HUES64 (cell line): ENCODE data around the gene ATP1A2.

ENCODE experiments used
- H3K27ac ChIP-seq: 2 replicates; pipeline ENCODE4 v1.7.0; 2013; ENCODE audit warnings: low read depth, low read length, inconsistent platforms
- H3K27me3 ChIP-seq: 2 replicates; pipeline ENCODE4 v1.6.1; 2013; ENCODE audit warnings: mild to moderate bottlenecking, low read length; ENCODE audit not compliant: insufficient read depth
- H3K36me3 ChIP-seq: 2 replicates; pipeline ENCODE4 v1.6.1; 2013; ENCODE audit warnings: mild to moderate bottlenecking, low read length; ENCODE audit not compliant: insufficient read depth
- H3K4me1 ChIP-seq: 2 replicates; pipeline ENCODE4 v1.6.1; 2013; ENCODE audit warnings: mild to moderate bottlenecking, low read length, moderate library complexity; ENCODE audit not compliant: insufficient read depth
- H3K4me3 ChIP-seq: 2 replicates; pipeline ENCODE4 v1.5.1; 2013; ENCODE audit warnings: mild to moderate bottlenecking, low read length, moderate library complexity
- H3K9ac ChIP-seq: 2 replicates; pipeline ENCODE4 v1.6.1; 2013; ENCODE audit warnings: mild to moderate bottlenecking, low read depth, low read length
- H3K9me3 ChIP-seq: 2 replicates; pipeline ENCODE4 v1.6.1; 2013; ENCODE audit warnings: low read depth, low read length; ENCODE audit not compliant: insufficient read depth
- WGBS: fragments of 150-250, 120-280 bp; methylation state at CpG from one replicate; pipeline ENCODE4 v1.1.7; 2013; ENCODE audit warnings: missing lambda C conversion rate; 5-methylcytosine and 5-hydroxymethylcytosine counted together

Gene ATP1A2

DNA sequence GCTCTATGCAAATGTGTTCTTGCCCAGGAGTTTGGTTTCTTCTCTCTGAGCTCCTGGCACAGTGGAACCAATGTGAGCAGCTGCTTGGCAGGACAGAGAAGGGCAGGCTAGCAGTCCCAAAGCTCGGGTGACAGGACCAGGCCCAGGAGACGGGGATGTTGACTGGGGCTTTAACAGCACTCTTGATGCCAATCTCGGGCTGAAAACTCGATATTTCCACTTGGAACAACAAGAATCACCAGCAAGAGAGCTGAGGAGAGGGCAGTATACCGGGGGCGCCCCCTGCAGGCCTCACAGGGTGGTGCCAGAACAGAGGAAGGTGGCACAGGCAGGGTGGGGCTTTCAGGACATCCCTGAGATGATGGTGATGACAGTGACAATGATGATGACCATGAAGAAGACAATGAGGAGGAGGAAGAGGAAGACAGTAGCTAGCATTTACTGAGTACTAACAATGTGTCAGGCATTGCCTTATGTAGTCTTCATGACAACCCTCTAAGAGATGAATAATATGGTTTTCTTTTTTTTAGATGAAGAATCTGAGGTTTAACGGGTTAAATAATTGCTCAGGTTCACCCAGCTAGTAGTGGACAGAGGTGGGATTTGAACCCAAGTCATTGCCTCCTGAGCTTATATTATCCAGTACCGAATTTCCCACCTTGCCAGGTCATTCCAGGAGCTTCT, 36.9 kb upstream of the ATP1A2 start:
- Histone ChIP-seq H3K9ac (no peak overlapping the region), H3K4me3 (no peak overlapping the region), H3K9me3 (no peaks in the 10 kb centered on the region), H3K36me3 (no peaks in the 10 kb centered on the region), H3K27ac (no peak overlapping the region), H3K4me1 (no peaks in the 10 kb centered on the region), H3K27me3 (peaks cover 52% of the 10 kb centered on the region)
- 28% methylated on average over 8 of the region's 8 CpGs for WGBS

DNA sequence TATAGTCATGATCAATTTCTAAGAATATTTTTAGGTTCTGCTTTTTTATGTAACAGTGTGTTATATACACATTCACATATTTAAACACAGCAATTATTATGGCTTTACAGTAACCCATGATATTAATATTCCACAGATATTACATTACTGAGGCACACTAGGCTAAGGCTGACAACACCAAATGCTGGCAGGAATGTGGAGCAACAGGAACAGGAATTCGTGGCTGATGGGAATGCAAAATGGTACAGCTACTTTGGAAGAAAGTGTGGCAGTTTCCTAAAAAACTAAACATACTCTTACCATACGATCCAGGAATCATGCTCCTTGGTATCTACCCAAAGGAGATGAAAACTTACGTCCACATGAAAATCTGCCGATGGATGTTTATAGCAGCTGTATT, 36.1 kb upstream of the ATP1A2 start:
- Histone ChIP-seq H3K36me3 (no peaks in the 10 kb centered on the region), H3K27me3 (peaks cover 60% of the 10 kb centered on the region), H3K9me3 (no peaks in the 10 kb centered on the region), H3K4me1 (no peaks in the 10 kb centered on the region), H3K4me3 (no peak overlapping the region), H3K27ac (no peak overlapping the region), H3K9ac (no peak overlapping the region)
- whole genome bisulfite sequencing, result 70% methylated on average over 4 of the region's 4 CpGs

DNA sequence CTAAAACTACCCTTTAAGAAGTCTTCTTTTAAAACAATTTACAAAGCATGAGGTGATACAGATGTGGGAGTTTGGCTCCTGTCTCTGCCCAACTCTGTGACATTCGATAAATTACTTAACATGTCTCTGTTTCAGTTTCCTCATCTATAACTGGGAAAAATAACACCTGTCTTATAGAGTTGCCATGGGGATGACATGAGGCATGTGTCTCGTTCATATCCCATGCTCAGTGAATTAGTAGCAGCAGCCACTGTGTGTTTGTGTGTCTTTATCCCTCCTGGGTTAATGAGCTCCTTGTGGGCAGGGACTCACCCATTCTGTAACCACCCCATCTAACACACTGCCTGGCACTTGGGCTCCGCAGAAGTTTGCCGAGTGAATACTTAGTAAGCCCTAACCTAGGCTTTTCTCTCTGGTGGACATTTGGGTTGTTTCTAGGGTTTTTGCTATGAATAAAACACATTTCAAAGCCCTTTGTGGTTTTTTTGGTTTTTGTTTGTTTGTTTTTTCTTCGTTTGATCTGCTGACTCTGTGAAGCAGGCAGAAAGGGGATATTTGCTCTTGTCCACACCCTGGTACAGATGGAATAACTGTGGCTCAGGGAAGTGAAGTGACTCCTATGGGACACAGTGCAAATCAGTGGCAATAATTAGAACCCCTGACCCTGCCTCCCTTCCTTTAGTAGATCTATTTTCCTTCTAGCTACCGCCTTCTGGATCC, 35.0 kb upstream of the ATP1A2 start:
- peaks cover 68% of the 10 kb centered on the region for H3K27me3 ChIP-seq
- no peak overlapping the region for H3K4me3 ChIP-seq
- H3K9ac ChIP-seq, result no peak overlapping the region
- no peaks in the 10 kb centered on the region for H3K9me3 ChIP-seq
- WGBS, result 70% methylated on average over 6 of the region's 6 CpGs
- H3K4me1 ChIP-seq, result no peaks in the 10 kb centered on the region
- H3K36me3 ChIP-seq, result no peaks in the 10 kb centered on the region
- H3K27ac ChIP-seq, result no peak overlapping the region

DNA sequence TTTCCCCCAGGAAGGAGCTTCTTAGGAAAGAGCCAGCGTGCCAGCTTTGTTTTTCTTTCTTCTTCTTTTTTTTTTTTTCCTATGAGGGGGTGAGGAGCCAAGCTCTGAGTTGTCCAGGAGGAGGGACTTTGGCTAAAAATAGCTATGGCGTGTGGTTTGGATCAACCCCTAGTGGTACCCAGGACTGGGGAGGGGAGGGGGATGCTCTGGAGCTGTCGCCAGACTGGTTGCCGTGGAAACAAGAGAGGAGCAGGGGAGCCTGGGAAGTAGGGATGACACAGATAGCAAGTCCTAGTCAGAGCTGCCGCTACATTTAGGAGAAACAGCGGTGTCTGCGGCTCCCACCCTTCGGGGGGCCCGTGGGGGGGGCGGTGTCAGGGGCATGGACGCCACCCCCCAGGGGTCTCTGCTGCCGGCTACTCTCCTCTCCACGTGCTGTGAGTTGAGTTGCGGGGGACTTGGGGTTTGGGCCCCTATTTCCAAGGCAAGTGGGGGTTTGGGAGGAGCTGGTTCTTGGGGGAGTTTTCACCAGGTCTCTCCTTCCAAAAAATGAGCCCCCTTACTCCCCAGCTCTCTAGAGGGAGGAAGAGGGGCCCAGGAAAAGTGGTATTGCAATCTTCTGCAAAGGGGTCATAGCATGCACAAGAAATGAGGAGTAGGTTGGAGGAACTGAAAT, 34.2 kb upstream of the ATP1A2 start, which contains the start of gene KCNJ9:
Gene KCNJ9 (plus strand): TSS at position 278 of the 676 bp plus-strand sequence. CDS start 2,493 bp downstream, outside the sequence.
- Histone ChIP-seq H3K27me3 (peaks cover 75% of the 10 kb centered on the region), H3K9me3 (no peaks in the 10 kb centered on the region), H3K36me3 (no peaks in the 10 kb centered on the region), H3K9ac (no peak within 1 kb of the TSS), H3K4me1 (0 out of 2 replicates have a peak, but pooled peaks cover 3% of the 10 kb centered on the region), H3K4me3 (no peak within 1 kb of the TSS), H3K27ac (no peak within 1 kb of the TSS)
- WGBS, result 34% methylated on average over 11 of the region's 14 CpGs

DNA sequence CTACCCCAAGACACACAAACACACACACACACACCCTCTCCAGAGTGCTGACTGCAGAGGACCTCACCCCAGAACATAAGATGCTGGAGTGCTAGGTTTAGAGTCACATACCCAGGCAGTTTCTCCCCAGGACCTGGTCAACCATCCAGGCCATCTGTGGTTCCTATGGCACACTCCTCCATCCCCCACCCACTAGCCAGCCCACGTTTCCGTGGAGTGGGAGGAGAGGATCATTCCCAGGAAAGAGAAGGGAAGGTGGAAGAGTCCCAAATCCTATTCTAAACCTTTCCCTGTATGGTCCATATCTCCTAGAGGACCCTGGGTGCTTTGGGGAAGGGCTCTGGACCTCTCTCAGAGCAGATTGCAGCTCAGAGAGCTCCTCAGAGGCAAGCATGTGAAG, 33.1 kb upstream of the ATP1A2 start:
- H3K9me3 ChIP-seq, result no peaks in the 10 kb centered on the region
- no CpG with 5 or more reads among the region's 2 CpGs for WGBS
- H3K36me3 ChIP-seq, result no peaks in the 10 kb centered on the region
- H3K27ac ChIP-seq, result no peak overlapping the region
- no peak overlapping the region for H3K4me3 ChIP-seq
- H3K4me1 ChIP-seq, result 0 out of 2 replicates have a peak, but pooled peaks cover 3% of the 10 kb centered on the region
- H3K27me3 ChIP-seq, result peaks cover 76% of the 10 kb centered on the region
- H3K9ac ChIP-seq, result no peak overlapping the region

DNA sequence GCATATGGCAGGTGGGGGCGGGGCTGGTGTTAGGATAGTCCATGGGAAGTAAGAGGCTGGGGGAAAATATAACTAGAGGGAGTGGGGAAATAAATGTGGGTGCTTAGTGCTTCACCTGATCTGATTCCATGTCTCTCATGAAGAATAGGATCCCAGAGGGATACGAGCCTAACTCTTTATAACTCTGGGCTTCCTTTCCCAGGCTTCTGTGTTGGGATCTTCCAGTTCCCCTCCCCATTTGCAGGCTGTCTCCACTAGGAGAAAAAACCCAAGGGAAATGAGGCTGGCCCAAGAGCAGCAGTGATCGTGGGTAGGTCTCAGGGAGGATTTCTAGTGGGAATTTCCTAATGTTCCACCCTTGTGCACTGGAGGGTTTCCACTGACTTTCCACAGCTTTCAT, 32.6 kb upstream of the ATP1A2 start:
- Histone ChIP-seq H3K27me3 (peaks cover 76% of the 10 kb centered on the region), H3K4me1 (0 out of 2 replicates have a peak, but pooled peaks cover 3% of the 10 kb centered on the region), H3K9me3 (no peaks in the 10 kb centered on the region), H3K36me3 (no peaks in the 10 kb centered on the region), H3K9ac (no peak overlapping the region), H3K4me3 (no peak overlapping the region), H3K27ac (no peak overlapping the region)
- 68% methylated on average over 3 of the region's 3 CpGs for WGBS

DNA sequence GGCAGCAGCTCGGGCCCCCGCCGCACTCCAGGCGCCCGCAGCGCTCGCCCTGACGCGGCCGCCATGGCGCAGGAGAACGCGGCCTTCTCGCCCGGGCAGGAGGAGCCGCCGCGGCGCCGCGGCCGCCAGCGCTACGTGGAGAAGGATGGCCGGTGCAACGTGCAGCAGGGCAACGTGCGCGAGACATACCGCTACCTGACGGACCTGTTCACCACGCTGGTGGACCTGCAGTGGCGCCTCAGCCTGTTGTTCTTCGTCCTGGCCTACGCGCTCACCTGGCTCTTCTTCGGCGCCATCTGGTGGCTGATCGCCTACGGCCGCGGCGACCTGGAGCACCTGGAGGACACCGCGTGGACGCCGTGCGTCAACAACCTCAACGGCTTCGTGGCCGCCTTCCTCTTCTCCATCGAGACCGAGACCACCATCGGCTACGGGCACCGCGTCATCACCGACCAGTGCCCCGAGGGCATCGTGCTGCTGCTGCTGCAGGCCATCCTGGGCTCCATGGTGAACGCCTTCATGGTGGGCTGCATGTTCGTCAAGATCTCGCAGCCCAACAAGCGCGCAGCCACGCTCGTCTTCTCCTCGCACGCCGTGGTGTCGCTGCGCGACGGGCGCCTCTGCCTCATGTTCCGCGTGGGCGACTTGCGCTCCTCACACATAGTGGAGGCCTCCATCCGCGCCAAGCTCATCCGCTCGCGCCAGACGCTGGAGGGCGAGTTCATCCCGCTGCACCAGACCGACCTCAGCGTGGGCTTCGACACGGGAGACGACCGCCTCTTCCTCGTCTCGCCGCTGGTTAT, 31.4 kb upstream of the ATP1A2 start:
- Histone ChIP-seq H3K9ac (peak overlapping the region; percentile 66), H3K9me3 (no peaks in the 10 kb centered on the region), H3K36me3 (no peaks in the 10 kb centered on the region), H3K4me1 (0 out of 2 replicates have a peak, but pooled peaks cover 3% of the 10 kb centered on the region), H3K4me3 (peak overlapping the region; percentile 58), H3K27ac (no peak overlapping the region), H3K27me3 (peaks cover 71% of the 10 kb centered on the region)
- WGBS, result 39% methylated on average over 96 of the region's 96 CpGs

DNA sequence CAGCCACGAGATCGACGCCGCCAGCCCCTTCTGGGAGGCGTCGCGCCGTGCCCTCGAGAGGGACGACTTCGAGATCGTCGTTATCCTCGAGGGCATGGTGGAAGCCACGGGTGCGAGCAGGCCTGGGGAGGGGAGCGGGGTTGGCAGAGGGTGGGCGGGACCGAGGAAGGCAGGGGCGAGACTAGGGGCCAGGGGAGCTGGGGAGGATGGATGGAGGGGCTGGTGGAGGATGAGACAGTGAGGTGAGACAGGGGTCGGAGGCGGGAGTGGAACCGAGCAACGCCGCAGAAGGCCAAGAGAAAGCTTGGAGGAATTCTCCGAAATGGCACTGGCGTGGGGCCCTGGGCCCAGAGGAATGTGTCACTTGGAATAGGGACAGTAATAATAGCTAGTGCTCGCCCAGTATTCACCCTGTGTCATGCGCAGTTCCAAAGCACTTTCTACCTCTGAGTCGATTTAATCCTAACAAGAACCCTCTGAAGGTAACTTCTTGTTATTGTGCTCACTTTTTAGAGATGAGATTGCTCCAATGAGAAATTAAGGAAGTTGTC, 30.7 kb upstream of the ATP1A2 start:
- peaks cover 64% of the 10 kb centered on the region for H3K27me3 ChIP-seq

DNA sequence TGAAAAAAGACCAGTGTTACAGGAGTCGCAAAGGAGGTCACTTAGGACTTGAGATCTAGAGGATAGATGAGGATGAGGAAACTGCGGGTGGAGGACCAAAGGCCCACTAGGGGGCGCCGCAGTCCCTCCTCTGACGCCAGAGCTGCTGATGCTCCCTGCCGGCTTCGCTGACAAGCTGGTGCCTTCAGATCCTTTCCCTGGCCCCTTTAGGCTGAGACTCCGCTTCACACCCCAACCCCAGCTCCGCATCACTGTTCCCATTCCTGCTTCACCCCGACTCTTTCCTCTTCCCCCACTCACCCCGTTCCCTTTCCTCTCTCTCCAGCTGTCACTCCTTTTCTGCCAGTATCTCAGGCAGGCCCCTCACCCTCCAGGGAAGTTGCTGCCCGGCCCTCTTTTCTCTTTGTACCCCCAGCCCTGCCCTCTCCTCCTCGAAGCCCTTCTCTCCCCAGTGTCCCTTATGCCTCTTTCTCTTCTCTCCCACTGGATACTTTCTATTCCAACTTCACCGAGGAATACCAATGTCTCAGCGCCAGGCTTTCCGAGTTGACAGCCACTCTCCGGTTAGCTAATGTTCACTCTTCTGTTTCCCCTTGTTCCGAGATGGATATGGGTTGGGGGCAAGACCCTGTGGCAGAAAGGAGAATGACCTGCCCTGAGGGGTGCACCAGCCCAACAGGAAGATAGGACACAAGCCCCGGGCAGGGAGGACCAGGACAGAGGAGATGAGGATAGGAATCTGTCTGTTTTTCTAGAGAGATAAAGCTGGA, 29.7 kb upstream of the ATP1A2 start:
- H3K9me3 ChIP-seq, result no peaks in the 10 kb centered on the region
- 42% methylated on average over 19 of the region's 19 CpGs for WGBS
- peaks cover 54% of the 10 kb centered on the region for H3K27me3 ChIP-seq
- no peaks in the 10 kb centered on the region for H3K36me3 ChIP-seq
- H3K4me1 ChIP-seq, result 0 out of 2 replicates have a peak, but pooled peaks cover 3% of the 10 kb centered on the region
- no peak overlapping the region for H3K9ac ChIP-seq
- no peak overlapping the region for H3K27ac ChIP-seq
- H3K4me3 ChIP-seq, result no peak overlapping the region

More for the DNA sequence above, 30.7 kb upstream of the ATP1A2 start:
- H3K36me3 ChIP-seq, result no peaks in the 10 kb centered on the region
- no peaks in the 10 kb centered on the region for H3K9me3 ChIP-seq
- no peak overlapping the region for H3K9ac ChIP-seq
- WGBS, result 91% methylated on average over 29 of the region's 30 CpGs
- 0 out of 2 replicates have a peak, but pooled peaks cover 3% of the 10 kb centered on the region for H3K4me1 ChIP-seq
- H3K27ac ChIP-seq, result no peak overlapping the region
- H3K4me3 ChIP-seq, result no peak overlapping the region

DNA sequence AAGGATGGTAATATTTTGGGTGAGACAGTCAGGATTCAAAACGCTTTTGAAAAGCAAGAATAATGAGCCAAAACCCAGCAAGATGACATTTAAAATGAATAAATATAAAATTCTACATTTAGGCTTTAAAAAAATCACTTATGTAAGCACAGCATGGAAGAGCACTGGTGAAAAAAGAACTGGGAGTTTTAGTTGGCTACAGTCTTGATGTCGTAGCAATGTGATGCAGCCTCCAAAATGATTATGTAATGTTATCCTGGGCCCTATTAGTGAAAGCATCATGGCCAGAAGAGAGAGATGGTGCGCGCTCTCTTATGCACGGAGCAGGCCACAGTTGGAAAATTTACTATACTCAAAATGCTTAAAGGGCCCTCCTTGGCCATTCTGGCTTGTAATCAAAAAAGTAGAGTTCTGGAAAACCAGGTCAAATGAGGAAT, 29.1 kb upstream of the ATP1A2 start:
- 92% methylated on average over 5 of the region's 5 CpGs for WGBS
- Histone ChIP-seq H3K27me3 (peaks cover 48% of the 10 kb centered on the region), H3K9me3 (no peaks in the 10 kb centered on the region), H3K4me3 (no peak overlapping the region), H3K27ac (no peak overlapping the region), H3K4me1 (0 out of 2 replicates have a peak, but pooled peaks cover 3% of the 10 kb centered on the region), H3K36me3 (no peaks in the 10 kb centered on the region), H3K9ac (no peak overlapping the region)
